Aorta (tissue), 5 donors: ENCODE data around the gene ZFAND2A. TPM values are rescaled to one million over a fixed set of nuclear protein-coding genes. Genes with fewer than 3 reads are reported as not detected.
A peak's percentile ranks its signal among the peaks of the same experiment; 100 is the strongest.
"Not testable (repeated sequence)": the region's sequence is repeated elsewhere in the genome, so short reads cannot be mapped to it uniquely, and the experiment has no call there.

ENCODE experiments used
- ATAC-seq: fragments of 200-7000 bp; cut with Tn5 transposase; one replicate; pipeline ENCODE4 v1.9.1; 2022; ENCODE audit warnings: moderate library complexity; ENCODE audit not compliant: low FRiP score
- DNase-seq, 2 donors: peaks; one replicate each; pipeline ENCODE4 v3.0.0-alpha.2; 2020
- H3K27ac ChIP-seq, 2 donors: one replicate each; pipeline ENCODE4 v1.5.1; 2013; ENCODE audit warnings: low read length in 2 of 2, mild to moderate bottlenecking in 2 of 2, moderate library complexity in 2 of 2, control low read depth in 1 of 2, inconsistent platforms in 1 of 2, low read depth in 1 of 2
- H3K27me3 ChIP-seq, 2 donors: one replicate each; pipeline ENCODE4 v1.6.1; 2013; ENCODE audit warnings: control low read depth in 1 of 2, low read length in 1 of 2, mild to moderate bottlenecking in 1 of 2, moderate library complexity in 1 of 2; ENCODE audit not compliant: insufficient read depth in 2 of 2, control insufficient read depth in 1 of 2
- H3K36me3 ChIP-seq, 2 donors: one replicate each; pipeline ENCODE4 v1.6.1; 2013; ENCODE audit warnings: control low read depth in 1 of 2, low read length in 1 of 2, mild to moderate bottlenecking in 1 of 2; ENCODE audit not compliant: insufficient read depth in 2 of 2, control insufficient read depth in 1 of 2
- H3K4me1 ChIP-seq, 2 donors: one replicate each; pipeline ENCODE4 v1.6.1; 2013; ENCODE audit warnings: low read length in 2 of 2, control low read depth in 1 of 2, mild to moderate bottlenecking in 1 of 2, moderate library complexity in 1 of 2; ENCODE audit not compliant: insufficient read depth in 2 of 2, control insufficient read depth in 1 of 2
- H3K4me3 ChIP-seq, 2 donors: one replicate each; pipeline ENCODE4 v1.5.1; 2013; ENCODE audit warnings: low read length in 2 of 2, control low read depth in 1 of 2, mild to moderate bottlenecking in 1 of 2
- H3K9me3 ChIP-seq: one replicate; pipeline ENCODE4 v1.6.1; 2013; ENCODE audit warnings: mild to moderate bottlenecking, low read length; ENCODE audit not compliant: control insufficient read depth
- WGBS, 2 donors: extraction: QIAGEN DNeasy Blood & Tissue Kit; methylation state at CpG; one replicate each; pipeline ENCODE4 v1.1.7; 2013; 5-methylcytosine and 5-hydroxymethylcytosine counted together
- intact Hi-C, 2 donors: fragments of 100-400 bp; cut with DNase I; formaldehyde crosslinking; loops; one replicate each; pipeline versions ENCODE4 v1.14.2 to v1.15.0; 2022
- polyA plus RNA-seq, 2 donors: library from polyadenylated mRNA; stranded (reverse); fragments of 200-250 nt; gene quantifications; one replicate each; pipeline ENCODE4 v1.2.3, GENCODE V29; 2013
- total RNA-seq, 2 donors: library from RNA; stranded (reverse); fragmentation: NEBNext Ultra II Directional; extraction: Animal tissue kit (Norgen Biotek cat#: 25700); gene quantifications; one replicate each; pipeline ENCODE4 v1.2.1, GENCODE V29; 2021
- donor health status: healthy with polysubstance abuse.
- donor health status: Bipolar disorder and iron deficiency.
- donor health status: DM: no; HTN: no; CAD: no.
- donor health status: DM: no; HTN: no; CAD: no.
- donor health status: DM: yes; HTN: yes; CAD: no.

The ZFAND2A gene
- total and polyA plus RNA-seq, 4 donors, result 18.8 to 64.6 (median 39.7) TPM

GRCh38 chr7:1115171-1116045, 44.6 kb downstream of the ZFAND2A start:
- H3K9me3 ChIP-seq, H3K4me1 ChIP-seq, ATAC-seq, intact Hi-C loops, H3K36me3 ChIP-seq, H3K4me3 ChIP-seq, H3K27ac ChIP-seq, H3K27me3 ChIP-seq: not testable (repeated sequence)
- peak; percentile 37 to 65 for DNase-seq
- WGBS, 2 donors, result 95 to 97% methylated on average over 44 of the region's 44 CpGs

GRCh38 chr7:1114505-1114904, 45.5 kb downstream of the ZFAND2A start:
- WGBS, 2 donors, result 97% methylated on average over 19 of the region's 19 CpGs
- Histone ChIP-seq H3K9me3 (no peaks in the 10 kb centered on the region), H3K4me1 (no peaks in the 10 kb centered on the region), H3K4me3 (no peak overlapping the region), H3K27ac (no peak overlapping the region), H3K27me3 (no peaks in the 10 kb centered on the region), H3K36me3 (no peaks in the 10 kb centered on the region)
- peak; percentile 44 to 59 for DNase-seq
- intact Hi-C loops, result no loop called here
- ATAC-seq, result no peak

GRCh38 chr7:1114088-1114487, 45.9 kb downstream of the ZFAND2A start:
- no peaks in the 10 kb centered on the region for H3K36me3 ChIP-seq
- no peaks in the 10 kb centered on the region for H3K4me1 ChIP-seq
- no peak overlapping the region for H3K27ac ChIP-seq
- H3K9me3 ChIP-seq, result no peaks in the 10 kb centered on the region
- intact Hi-C loops, result no loop called here
- DNase-seq (peak in 1 of 2 donors; percentile 59), ATAC-seq (no peak)
- H3K27me3 ChIP-seq, result no peaks in the 10 kb centered on the region
- no peak overlapping the region for H3K4me3 ChIP-seq
- WGBS, 2 donors, result 93 to 94% methylated on average over 13 of the region's 13 CpGs

GRCh38 chr7:1113548-1113885, 46.5 kb downstream of the ZFAND2A start:
- intact Hi-C loops, result no loop called here
- 92 to 94% methylated on average over 18 of the region's 18 CpGs for WGBS, 2 donors

GRCh38 chr7:1112625-1113547, 47.1 kb downstream of the ZFAND2A start:
- whole genome bisulfite sequencing, 2 donors, result 91 to 95% methylated on average over 43 of the region's 43 CpGs

More at GRCh38 chr7:1113548-1113885, 46.5 kb downstream of the ZFAND2A start:
- ATAC-seq (no peak), DNase-seq (peak; percentile 43 to 66)
- Histone ChIP-seq H3K4me3 (no peak overlapping the region), H3K27ac (no peak overlapping the region), H3K36me3 (no peaks in the 10 kb centered on the region), H3K4me1 (no peaks in the 10 kb centered on the region), H3K27me3 (no peaks in the 10 kb centered on the region), H3K9me3 (no peaks in the 10 kb centered on the region)

GRCh38 chr7:1112109-1112508, 47.9 kb downstream of the ZFAND2A start:
- intact Hi-C loops, result no loop called here
- ATAC-seq, result peak; percentile 41

More at GRCh38 chr7:1112625-1113547, 47.1 kb downstream of the ZFAND2A start:
- intact Hi-C loops, result no loop called here
- no peaks in the 10 kb centered on the region for H3K27me3 ChIP-seq
- no peak for ATAC-seq
- no peak overlapping the region for H3K4me3 ChIP-seq
- H3K36me3 ChIP-seq, result no peaks in the 10 kb centered on the region
- no peaks in the 10 kb centered on the region for H3K4me1 ChIP-seq
- H3K27ac ChIP-seq, result no peak overlapping the region
- no peaks in the 10 kb centered on the region for H3K9me3 ChIP-seq
- DNase-seq, result peak; percentile 23 to 59

GRCh38 chr7:1111156-1111555, 48.8 kb downstream of the ZFAND2A start:
- Histone ChIP-seq H3K27ac (no peak overlapping the region), H3K36me3 (no peaks in the 10 kb centered on the region), H3K4me1 (no peaks in the 10 kb centered on the region), H3K4me3 (no peak overlapping the region), H3K27me3 (no peaks in the 10 kb centered on the region), H3K9me3 (no peaks in the 10 kb centered on the region)
- intact Hi-C loops, result no loop called here
- ATAC-seq (no peak), DNase-seq (peak; percentile 1 to 26)
- WGBS, 2 donors, result 92 to 95% methylated on average over 3 of the region's 3 CpGs

More at GRCh38 chr7:1112109-1112508, 47.9 kb downstream of the ZFAND2A start:
- Histone ChIP-seq H3K4me3 (no peak overlapping the region), H3K27me3 (no peaks in the 10 kb centered on the region), H3K9me3 (no peaks in the 10 kb centered on the region), H3K36me3 (no peaks in the 10 kb centered on the region), H3K4me1 (no peaks in the 10 kb centered on the region), H3K27ac (no peak overlapping the region)
- WGBS, 2 donors, result 79 to 82% methylated on average over 9 of the region's 9 CpGs
- DNase-seq, result peak; percentile 45 to 69

GRCh38 chr7:1110358-1110757, 49.6 kb downstream of the ZFAND2A start:
- intact Hi-C loops, result no loop called here
- H3K9me3 ChIP-seq, result no peaks in the 10 kb centered on the region
- H3K4me1 ChIP-seq, result no peaks in the 10 kb centered on the region
- no peak overlapping the region for H3K27ac ChIP-seq
- H3K4me3 ChIP-seq, result no peak overlapping the region
- H3K36me3 ChIP-seq, result no peaks in the 10 kb centered on the region
- 95 to 96% methylated on average over 28 of the region's 28 CpGs for WGBS, 2 donors
- DNase-seq, result peak in 1 of 2 donors; percentile 54
- no peaks in the 10 kb centered on the region for H3K27me3 ChIP-seq
- ATAC-seq, result no peak
